Inflammatory macrophage treated with lipopolysaccharide for 1 hour (primary cell): Measurements from ENCODE around the gene ADCY9.
"Not testable (repeated sequence)": the region's sequence is repeated elsewhere in the genome, so short reads cannot be mapped to it uniquely, and the experiment has no call there.

Experiments
- DNase-seq, 2 donors: peaks; one replicate each; pipeline ENCODE4 v3.0.0-alpha.2; 2020 to 2022

ADCY9 gene

GRCh38 chr16:4092547-4093265 lies 23.5 kb downstream of the ADCY9 start:
- DNase-seq, result no peak

GRCh38 chr16:4091240-4092012 lies 24.8 kb downstream of the ADCY9 start:
- no peak for DNase-seq

- DNase-seq, result peak; percentile 22 to 27
Observed at GRCh38 chr16:4090351-4090851, 25.8 kb downstream of the ADCY9 start.

GRCh38 chr16:4089811-4090301 lies 26.4 kb downstream of the ADCY9 start:
- DNase-seq, result no peak

- DNase-seq, result no peak
Observed at GRCh38 chr16:4089251-4089810, 26.9 kb downstream of the ADCY9 start.

GRCh38 chr16:4087990-4088577 lies 28.2 kb downstream of the ADCY9 start:
- DNase-seq, result no peak

GRCh38 chr16:4087099-4087885 lies 28.9 kb downstream of the ADCY9 start:
- no peak for DNase-seq

GRCh38 chr16:4086153-4086552 lies 30.1 kb downstream of the ADCY9 start:
- no peak for DNase-seq

GRCh38 chr16:4085405-4085970 lies 30.8 kb downstream of the ADCY9 start:
- DNase-seq, result no peak

- no peak for DNase-seq
Observed at GRCh38 chr16:4083347-4083870, 32.8 kb downstream of the ADCY9 start.

- DNase-seq, result no peak
Observed at GRCh38 chr16:4082474-4083044, 33.7 kb downstream of the ADCY9 start.

- DNase-seq, result no peak
Observed at GRCh38 chr16:4081521-4082021, 34.7 kb downstream of the ADCY9 start.

- no peak for DNase-seq
Observed at GRCh38 chr16:4081047-4081446, 35.2 kb downstream of the ADCY9 start.

- no peak for DNase-seq
Observed at GRCh38 chr16:4077174-4077649, 39.0 kb downstream of the ADCY9 start.

GRCh38 chr16:4075534-4075933 lies 40.7 kb downstream of the ADCY9 start:
- DNase-seq, result no peak

GRCh38 chr16:4073150-4073549 lies 43.1 kb downstream of the ADCY9 start:
- not testable (repeated sequence) for DNase-seq

- DNase-seq, result no peak
Observed at GRCh38 chr16:4071686-4072561, 44.3 kb downstream of the ADCY9 start.

- no peak for DNase-seq
Observed at GRCh38 chr16:4070936-4071335, 45.3 kb downstream of the ADCY9 start.

GRCh38 chr16:4067262-4068001 lies 48.8 kb downstream of the ADCY9 start:
- no peak for DNase-seq
